ENCODE data around the gene ENPP5. TPM values are rescaled to one million over a fixed set of nuclear protein-coding genes. Genes with fewer than 3 reads are reported as not detected.
"Not testable (repeated sequence)": the region's sequence is repeated elsewhere in the genome, so short reads cannot be mapped to it uniquely, and the experiment has no call there.

Gene ENPP5
- total RNA-seq, 1 donor from 2014 or later: 13.6 TPM

DNA sequence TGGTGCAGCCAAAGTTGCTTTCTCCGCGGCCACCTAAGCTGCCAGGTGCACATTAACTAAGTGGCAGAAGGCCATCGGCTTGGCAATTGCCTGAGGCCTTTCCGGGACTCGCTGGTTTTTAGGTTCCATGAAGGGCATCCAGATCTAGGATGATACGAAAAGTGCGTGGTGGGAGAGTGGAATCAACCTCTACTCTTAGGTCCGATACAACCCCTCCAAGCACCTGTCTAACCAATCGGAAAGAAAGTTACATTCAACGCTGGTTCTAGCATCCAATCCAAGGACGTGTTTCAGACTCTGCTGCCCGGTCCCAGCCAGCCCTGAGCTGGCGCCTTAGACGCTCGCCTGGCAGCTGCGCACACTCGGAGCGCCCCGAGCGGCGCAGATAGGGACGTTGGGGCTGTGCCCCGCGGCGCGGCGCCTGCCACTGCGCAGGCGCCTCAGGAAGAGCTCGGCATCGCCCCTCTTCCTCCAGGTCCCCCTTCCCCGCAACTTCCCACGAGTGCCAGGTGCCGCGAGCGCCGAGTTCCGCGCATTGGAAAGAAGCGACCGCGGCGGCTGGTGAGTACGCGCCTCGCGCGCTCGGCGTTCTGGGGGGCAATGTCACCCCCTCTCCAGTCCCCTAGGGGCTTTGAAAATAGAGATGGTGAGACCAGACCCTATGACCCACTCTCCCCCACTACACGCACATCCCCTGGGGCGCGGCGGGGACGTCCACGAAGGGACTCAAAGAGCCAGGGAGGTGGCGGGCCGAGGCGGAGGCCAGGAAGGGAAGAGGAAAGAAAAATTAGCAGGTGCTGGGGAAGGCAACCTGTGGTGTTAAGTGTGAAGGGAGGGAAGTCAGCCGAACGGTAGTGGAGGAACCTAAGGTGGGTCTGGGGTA is 40.9 kb downstream of the ENPP5 start, which contains the start of gene ENPP4:
Gene ENPP4 (plus strand): TSS at position 361 of the 883 bp plus-strand sequence. CDS start 9,595 bp downstream, outside the sequence.
- peaks cover 10% of the 10 kb centered on the region for H3K27me3 Mint-ChIP-seq
- TF ChIP-seq, protein P1, sequence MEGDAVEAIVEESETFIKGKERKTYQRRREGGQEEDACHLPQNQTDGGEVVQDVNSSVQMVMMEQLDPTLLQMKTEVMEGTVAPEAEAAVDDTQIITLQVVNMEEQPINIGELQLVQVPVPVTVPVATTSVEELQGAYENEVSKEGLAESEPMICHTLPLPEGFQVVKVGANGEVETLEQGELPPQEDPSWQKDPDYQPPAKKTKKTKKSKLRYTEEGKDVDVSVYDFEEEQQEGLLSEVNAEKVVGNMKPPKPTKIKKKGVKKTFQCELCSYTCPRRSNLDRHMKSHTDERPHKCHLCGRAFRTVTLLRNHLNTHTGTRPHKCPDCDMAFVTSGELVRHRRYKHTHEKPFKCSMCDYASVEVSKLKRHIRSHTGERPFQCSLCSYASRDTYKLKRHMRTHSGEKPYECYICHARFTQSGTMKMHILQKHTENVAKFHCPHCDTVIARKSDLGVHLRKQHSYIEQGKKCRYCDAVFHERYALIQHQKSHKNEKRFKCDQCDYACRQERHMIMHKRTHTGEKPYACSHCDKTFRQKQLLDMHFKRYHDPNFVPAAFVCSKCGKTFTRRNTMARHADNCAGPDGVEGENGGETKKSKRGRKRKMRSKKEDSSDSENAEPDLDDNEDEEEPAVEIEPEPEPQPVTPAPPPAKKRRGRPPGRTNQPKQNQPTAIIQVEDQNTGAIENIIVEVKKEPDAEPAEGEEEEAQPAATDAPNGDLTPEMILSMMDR (IDR thresholded peaks at IDR 0.05; ENCODE audit: unreplicated experiment): peak; percentile 34
- peaks cover 3% of the 10 kb centered on the region for H3K36me3 Mint-ChIP-seq (ENCODE audit: insufficient read depth)
- H3K9me3 Mint-ChIP-seq (ENCODE audit: low read depth): no peaks in the 10 kb centered on the region
- H3K27ac Mint-ChIP-seq: peak within 1 kb of the TSS; percentile 89
- peak within 1 kb of the TSS; percentile 90 for H3K4me3 Mint-ChIP-seq (ENCODE audit: low read depth)
- peak; percentile 84 for DNase-seq (ENCODE audit: low spot score, unreplicated experiment)
- H3K4me1 Mint-ChIP-seq (ENCODE audit: low read depth): peaks cover 8% of the 10 kb centered on the region

DNA sequence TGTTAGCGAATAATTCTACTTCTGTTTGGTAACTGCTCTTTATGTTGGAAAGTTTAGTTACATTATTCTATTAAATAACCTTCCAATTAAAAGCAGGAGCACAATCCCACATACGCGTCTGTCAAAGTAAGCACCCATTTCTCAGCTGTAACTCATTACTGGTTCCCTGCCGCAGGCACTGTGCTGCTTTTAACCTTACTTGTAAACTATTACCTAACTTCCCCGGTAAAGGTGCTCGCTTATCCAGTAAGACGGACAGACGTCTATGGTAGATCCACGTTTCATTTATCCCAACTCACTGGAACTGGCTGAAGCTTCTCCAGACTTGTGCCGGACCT is 41.5 kb downstream of the ENPP5 start:
- peaks cover 8% of the 10 kb centered on the region for H3K4me1 Mint-ChIP-seq (ENCODE audit: low read depth)
- peak overlapping the region; percentile 90 for H3K4me3 Mint-ChIP-seq (ENCODE audit: low read depth)

DNA sequence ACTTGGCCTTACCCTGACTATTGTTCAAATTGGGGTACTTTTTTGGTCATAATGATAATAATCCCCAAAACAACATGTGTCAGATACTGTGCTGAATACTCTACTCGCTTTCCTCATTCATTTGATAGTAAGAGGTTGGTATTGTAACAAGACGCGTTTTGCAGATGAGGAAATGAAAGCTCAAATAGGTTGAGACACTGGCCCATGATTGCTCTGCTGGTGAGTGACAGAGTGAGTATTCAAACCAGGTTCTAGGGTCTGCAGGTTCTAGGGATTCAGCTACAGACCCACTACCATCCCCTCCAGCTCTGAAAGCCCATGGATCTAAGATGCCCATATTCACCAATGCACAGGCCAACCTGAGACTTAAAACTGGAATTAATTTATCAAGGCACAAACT is 42.3 kb downstream of the ENPP5 start:
- H3K27ac Mint-ChIP-seq: no peak overlapping the region
- peaks cover 8% of the 10 kb centered on the region for H3K4me1 Mint-ChIP-seq (ENCODE audit: low read depth)
- H3K4me3 Mint-ChIP-seq (ENCODE audit: low read depth): peak overlapping the region; percentile 90
- TF ChIP-seq, protein P1 (IDR thresholded peaks at IDR 0.05; ENCODE audit: unreplicated experiment): no peak
- H3K9me3 Mint-ChIP-seq (ENCODE audit: low read depth): no peaks in the 10 kb centered on the region
- peaks cover 10% of the 10 kb centered on the region for H3K27me3 Mint-ChIP-seq
- H3K36me3 Mint-ChIP-seq (ENCODE audit: insufficient read depth): peaks cover 1% of the 10 kb centered on the region
- DNase-seq (ENCODE audit: low spot score, unreplicated experiment): no peak

More for the DNA sequence above, 41.5 kb downstream of the ENPP5 start:
- Mint-ChIP-seq H3K27me3 (peaks cover 10% of the 10 kb centered on the region), H3K9me3 (ENCODE audit: low read depth) (no peaks in the 10 kb centered on the region), H3K36me3 (ENCODE audit: insufficient read depth) (peaks cover 3% of the 10 kb centered on the region), H3K27ac (peak overlapping the region; percentile 80)
- TF ChIP-seq, protein P1 (IDR thresholded peaks at IDR 0.05; ENCODE audit: unreplicated experiment): no peak
- no peak for DNase-seq (ENCODE audit: low spot score, unreplicated experiment)

- H3K27ac Mint-ChIP-seq: not testable (repeated sequence)
Measured at GRCh38 chr6:46119679-46120078, 51.1 kb downstream of the ENPP5 start.

DNA sequence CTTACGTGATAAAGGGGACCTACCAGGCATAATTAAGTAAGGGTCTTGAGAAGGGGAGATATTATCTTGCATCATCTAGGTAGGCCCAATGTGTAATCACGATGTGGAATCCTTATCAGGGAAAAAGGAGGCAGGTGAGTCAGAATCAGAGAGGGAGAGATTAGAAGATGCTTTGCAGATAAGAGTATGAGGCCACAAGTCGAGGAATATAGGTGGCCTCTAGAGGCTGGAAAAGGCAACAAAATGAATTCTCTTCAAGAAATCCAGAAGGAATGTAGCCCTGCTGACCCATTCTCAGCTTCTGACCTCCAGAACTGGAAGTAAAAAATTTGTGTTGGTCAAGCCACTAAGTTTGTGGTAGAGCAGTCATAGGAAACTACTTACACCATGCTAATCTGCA is 51.9 kb downstream of the ENPP5 start:
- Mint-ChIP-seq H3K4me1 (ENCODE audit: low read depth) (no peaks in the 10 kb centered on the region), H3K27ac (no peak overlapping the region), H3K36me3 (ENCODE audit: insufficient read depth) (peaks cover 13% of the 10 kb centered on the region), H3K9me3 (ENCODE audit: low read depth) (peaks cover 19% of the 10 kb centered on the region), H3K4me3 (ENCODE audit: low read depth) (no peak overlapping the region), H3K27me3 (no peaks in the 10 kb centered on the region)
- no peak for DNase-seq (ENCODE audit: low spot score, unreplicated experiment)
- TF ChIP-seq, protein P1 (IDR thresholded peaks at IDR 0.05; ENCODE audit: unreplicated experiment): no peak

More at GRCh38 chr6:46119679-46120078, 51.1 kb downstream of the ENPP5 start:
- H3K4me1 Mint-ChIP-seq (ENCODE audit: low read depth); DNase-seq (ENCODE audit: low spot score, unreplicated experiment); H3K4me3 Mint-ChIP-seq (ENCODE audit: low read depth); H3K27me3 Mint-ChIP-seq: not testable (repeated sequence)
- peaks cover 13% of the 10 kb centered on the region for H3K36me3 Mint-ChIP-seq (ENCODE audit: insufficient read depth)
- peaks cover 19% of the 10 kb centered on the region for H3K9me3 Mint-ChIP-seq (ENCODE audit: low read depth)

Measured in progenitor cell of endocrine pancreas (in vitro differentiated cells).